HepG2 (cell line): ENCODE results near the gene DDT. TPM values are rescaled to one million over a fixed set of nuclear protein-coding genes. Genes with fewer than 3 reads are reported as not detected.

ENCODE experiments used
- CEBPG ChIP-seq: IDR thresholded peaks from 2 replicates; pipeline ENCODE4 v1.6.1; 2016
- GABPB1 ChIP-seq: IDR thresholded peaks from 2 replicates; pipeline ENCODE4 v1.6.1; 2016; ENCODE audit warnings: mild to moderate bottlenecking, missing genetic modification reagents, moderate library complexity, missing compliant biosample characterization
- HNRNPL ChIP-seq: fragments of 200-400 bp; formaldehyde crosslinking; IDR thresholded peaks from 2 replicates; pipeline ENCODE4 v1.6.1; 2017; ENCODE audit warnings: mild to moderate bottlenecking, low read depth, low read length
- KDM5B ChIP-seq: sonication (generic); formaldehyde crosslinking; IDR thresholded peaks from 2 replicates; pipeline ENCODE4 v1.4.0; 2020; ENCODE audit warnings: missing genetic modification reagents, mild to moderate bottlenecking, borderline replicate concordance
- SP5 ChIP-seq: IDR thresholded peaks from 2 replicates; pipeline ENCODE4 v1.6.1; 2016; ENCODE audit warnings: low read depth, borderline replicate concordance
- ZNF124 ChIP-seq: sonication (generic); formaldehyde crosslinking; IDR thresholded peaks from 2 replicates; pipeline ENCODE4 v1.4.0; 2020; ENCODE audit warnings: missing genetic modification reagents
- ZNF20 ChIP-seq: sonication (generic); formaldehyde crosslinking; IDR thresholded peaks from 2 replicates; pipeline ENCODE4 v1.4.0; 2020; ENCODE audit warnings: mild to moderate bottlenecking, moderate library complexity, missing genetic modification reagents
- ZNF234 ChIP-seq: sonication (generic); formaldehyde crosslinking; conservative IDR thresholded peaks from 2 replicates; pipeline ENCODE4 v1.5.1; 2020; ENCODE audit warnings: mild to moderate bottlenecking, missing genetic modification reagents
- ZNF446 ChIP-seq: sonication (generic); formaldehyde crosslinking; IDR thresholded peaks from 2 replicates; pipeline ENCODE4 v1.5.0; 2020; ENCODE audit warnings: mild to moderate bottlenecking, missing genetic modification reagents
- polyA plus RNA-seq, 8 experiments: library from polyadenylated mRNA; depleted of rRNA in 3 of 8; stranded (reverse) in 7 of 8; unstranded in 1 of 8; fragments of >200 nt; fragmentation: Illumina TruSeq in 4 of 8; extraction: Trizol in 4 of 8; gene quantifications; 2 replicates each; pipeline versions ENCODE4 v1.2.1 to v1.2.3, GENCODE V29; 2011 to 2016; ENCODE audit warnings: low read depth in 4 of 8, missing spikeins in 1 of 8, mixed read lengths in 1 of 8; ENCODE audit not compliant: insufficient read depth in 1 of 8
- total RNA-seq, 5 experiments: library from RNA; depleted of rRNA; stranded (reverse); fragments of >200 nt; fragmentation: Illumina TruSeq; extraction: Trizol; gene quantifications; 2 replicates each; pipeline ENCODE4 v1.2.3, GENCODE V29; 2016; ENCODE audit warnings: low read depth in 1 of 5
- TF ChIP-seq, protein P1 (sequence below): sonication (generic); formaldehyde crosslinking; IDR thresholded peaks from 2 replicates; pipeline ENCODE4 v1.5.1; 2020; ENCODE audit warnings: mild to moderate bottlenecking, missing genetic modification reagents, borderline replicate concordance
- TF ChIP-seq, protein P2 (sequence below): sonication (generic); formaldehyde crosslinking; IDR thresholded peaks from 2 replicates; pipeline ENCODE4 v1.4.0; 2020; ENCODE audit warnings: mild to moderate bottlenecking, low read depth, missing genetic modification reagents

Gene DDT
- total and polyA plus RNA-seq, 2 of the 13 experiments (the other 11 are each of a cell fraction or from before 2014, with no cell fraction given), result 143 to 181 TPM

DNA sequence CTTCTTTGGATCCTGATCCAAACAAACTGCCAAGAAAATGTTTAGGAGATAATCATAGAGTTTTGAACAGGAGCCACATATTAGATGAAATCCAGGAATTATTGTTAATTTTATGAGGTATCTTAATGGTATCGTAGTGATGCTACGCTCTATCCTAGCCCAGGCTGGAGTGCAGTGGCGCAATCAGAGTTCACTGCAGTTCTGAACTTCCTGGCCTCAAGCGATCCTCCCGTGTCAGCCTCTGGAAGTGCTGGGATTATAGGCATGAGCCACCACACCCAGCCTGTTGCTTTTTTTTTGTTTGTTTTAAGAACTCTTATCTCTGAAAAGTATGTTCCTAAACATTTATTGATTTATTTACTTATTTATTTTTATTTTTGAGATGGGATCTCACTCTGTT, 28.6 kb upstream of the DDT start (continued):
- TF ChIP-seq ZNF446 (CRISPR knock-in tag) (no peak), ZNF124 (no peak), ZNF234 (CRISPR knock-in tag) (no peak), HNRNPL (no peak), SP5 (CRISPR knock-in tag) (no peak), GABPB1 (CRISPR knock-in tag) (0 out of 2 replicates have a peak, but pooled peaks have one; percentile 17), ZNF20 (CRISPR knock-in tag) (no peak), KDM5B (CRISPR knock-in tag) (no peak), CEBPG (peak; percentile 85)
- TF ChIP-seq, protein P1, sequence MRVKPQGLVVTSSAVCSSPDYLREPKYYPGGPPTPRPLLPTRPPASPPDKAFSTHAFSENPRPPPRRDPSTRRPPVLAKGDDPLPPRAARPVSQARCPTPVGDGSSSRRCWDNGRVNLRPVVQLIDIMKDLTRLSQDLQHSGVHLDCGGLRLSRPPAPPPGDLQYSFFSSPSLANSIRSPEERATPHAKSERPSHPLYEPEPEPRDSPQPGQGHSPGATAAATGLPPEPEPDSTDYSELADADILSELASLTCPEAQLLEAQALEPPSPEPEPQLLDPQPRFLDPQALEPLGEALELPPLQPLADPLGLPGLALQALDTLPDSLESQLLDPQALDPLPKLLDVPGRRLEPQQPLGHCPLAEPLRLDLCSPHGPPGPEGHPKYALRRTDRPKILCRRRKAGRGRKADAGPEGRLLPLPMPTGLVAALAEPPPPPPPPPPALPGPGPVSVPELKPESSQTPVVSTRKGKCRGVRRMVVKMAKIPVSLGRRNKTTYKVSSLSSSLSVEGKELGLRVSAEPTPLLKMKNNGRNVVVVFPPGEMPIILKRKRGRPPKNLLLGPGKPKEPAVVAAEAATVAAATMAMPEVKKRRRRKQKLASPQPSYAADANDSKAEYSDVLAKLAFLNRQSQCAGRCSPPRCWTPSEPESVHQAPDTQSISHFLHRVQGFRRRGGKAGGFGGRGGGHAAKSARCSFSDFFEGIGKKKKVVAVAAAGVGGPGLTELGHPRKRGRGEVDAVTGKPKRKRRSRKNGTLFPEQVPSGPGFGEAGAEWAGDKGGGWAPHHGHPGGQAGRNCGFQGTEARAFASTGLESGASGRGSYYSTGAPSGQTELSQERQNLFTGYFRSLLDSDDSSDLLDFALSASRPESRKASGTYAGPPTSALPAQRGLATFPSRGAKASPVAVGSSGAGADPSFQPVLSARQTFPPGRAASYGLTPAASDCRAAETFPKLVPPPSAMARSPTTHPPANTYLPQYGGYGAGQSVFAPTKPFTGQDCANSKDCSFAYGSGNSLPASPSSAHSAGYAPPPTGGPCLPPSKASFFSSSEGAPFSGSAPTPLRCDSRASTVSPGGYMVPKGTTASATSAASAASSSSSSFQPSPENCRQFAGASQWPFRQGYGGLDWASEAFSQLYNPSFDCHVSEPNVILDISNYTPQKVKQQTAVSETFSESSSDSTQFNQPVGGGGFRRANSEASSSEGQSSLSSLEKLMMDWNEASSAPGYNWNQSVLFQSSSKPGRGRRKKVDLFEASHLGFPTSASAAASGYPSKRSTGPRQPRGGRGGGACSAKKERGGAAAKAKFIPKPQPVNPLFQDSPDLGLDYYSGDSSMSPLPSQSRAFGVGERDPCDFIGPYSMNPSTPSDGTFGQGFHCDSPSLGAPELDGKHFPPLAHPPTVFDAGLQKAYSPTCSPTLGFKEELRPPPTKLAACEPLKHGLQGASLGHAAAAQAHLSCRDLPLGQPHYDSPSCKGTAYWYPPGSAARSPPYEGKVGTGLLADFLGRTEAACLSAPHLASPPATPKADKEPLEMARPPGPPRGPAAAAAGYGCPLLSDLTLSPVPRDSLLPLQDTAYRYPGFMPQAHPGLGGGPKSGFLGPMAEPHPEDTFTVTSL (CRISPR knock-in tag), result 0 out of 2 replicates have a peak, but pooled peaks have one; percentile 27
- TF ChIP-seq, protein P2, sequence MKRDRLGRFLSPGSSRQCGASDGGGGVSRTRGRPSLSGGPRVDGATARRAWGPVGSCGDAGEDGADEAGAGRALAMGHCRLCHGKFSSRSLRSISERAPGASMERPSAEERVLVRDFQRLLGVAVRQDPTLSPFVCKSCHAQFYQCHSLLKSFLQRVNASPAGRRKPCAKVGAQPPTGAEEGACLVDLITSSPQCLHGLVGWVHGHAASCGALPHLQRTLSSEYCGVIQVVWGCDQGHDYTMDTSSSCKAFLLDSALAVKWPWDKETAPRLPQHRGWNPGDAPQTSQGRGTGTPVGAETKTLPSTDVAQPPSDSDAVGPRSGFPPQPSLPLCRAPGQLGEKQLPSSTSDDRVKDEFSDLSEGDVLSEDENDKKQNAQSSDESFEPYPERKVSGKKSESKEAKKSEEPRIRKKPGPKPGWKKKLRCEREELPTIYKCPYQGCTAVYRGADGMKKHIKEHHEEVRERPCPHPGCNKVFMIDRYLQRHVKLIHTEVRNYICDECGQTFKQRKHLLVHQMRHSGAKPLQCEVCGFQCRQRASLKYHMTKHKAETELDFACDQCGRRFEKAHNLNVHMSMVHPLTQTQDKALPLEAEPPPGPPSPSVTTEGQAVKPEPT (CRISPR knock-in tag), result no peak
